ENCODE results near the gene CCNT1. TPM values are rescaled to one million over a fixed set of nuclear protein-coding genes. Genes with fewer than 3 reads are reported as not detected.

Gene CCNT1
- polyA plus RNA-seq, 2 of the 4 experiments (the other 2 are of a cell fraction): 13.0 to 54.5 TPM

- POLR2A ChIA-PET: no interaction called here
- ATAC-seq: no peak
Observed at GRCh38 chr12:48750215-48750614, 33.7 kb upstream of the CCNT1 start.

DNA sequence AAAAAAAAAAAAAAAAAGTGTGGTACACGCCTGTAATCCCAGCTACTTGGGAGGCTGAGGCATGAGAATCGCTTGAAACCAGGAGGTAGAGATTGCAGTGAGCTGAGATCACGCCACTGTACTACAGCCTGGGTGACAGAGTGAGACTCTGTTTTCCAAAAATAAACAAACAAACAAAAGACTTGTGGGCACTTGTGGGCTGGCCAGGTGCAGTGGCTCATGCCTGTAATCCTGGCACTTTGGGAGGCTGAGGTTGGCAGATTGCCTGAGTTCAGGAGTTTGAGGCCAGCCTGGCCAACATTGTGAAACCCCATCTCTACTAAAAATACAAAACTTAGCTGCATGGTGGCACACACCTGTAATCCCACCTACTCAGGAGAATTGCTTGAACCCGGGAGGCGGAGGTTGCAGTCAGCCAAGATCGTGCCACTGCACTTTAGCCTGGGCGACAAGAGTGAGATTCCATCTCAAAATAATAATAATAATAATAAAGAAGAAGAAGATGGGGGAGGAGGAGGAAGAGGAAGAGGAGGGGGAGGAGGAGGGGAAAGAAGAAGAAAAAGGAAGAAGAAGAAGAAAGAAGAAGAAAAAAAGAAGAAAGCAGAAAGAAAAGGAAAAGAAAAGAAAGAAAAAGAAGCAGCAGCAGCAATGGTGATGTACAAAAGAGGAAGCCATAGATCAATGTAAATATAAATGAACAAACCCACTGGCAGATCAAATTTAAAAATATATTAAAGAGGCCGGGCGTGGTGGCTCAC, 27.9 kb upstream of the CCNT1 start:
- TF ChIP-seq RNF2 (IDR thresholded peaks at IDR 0.05; ENCODE audit: borderline replicate concordance, low read depth): no peak
- TF ChIP-seq PHF8 (IDR thresholded peaks at IDR 0.05; ENCODE audit: borderline replicate concordance, low read depth): no peak
- no peak for TF ChIP-seq MYC (IDR thresholded peaks at IDR 0.05; ENCODE audit: borderline replicate concordance, low read length)
- no peak for TF ChIP-seq ESRRA (IDR thresholded peaks at IDR 0.05; ENCODE audit: borderline replicate concordance, low read length)
- TF ChIP-seq MAFK (IDR thresholded peaks at IDR 0.05; ENCODE audit: partially characterized antibody): no peak
- TF ChIP-seq CHD2 (IDR thresholded peaks at IDR 0.05; ENCODE audit: low read length, partially characterized antibody): no peak
- no peak for TF ChIP-seq RFX5 (IDR thresholded peaks at IDR 0.05)
- no peak for TF ChIP-seq FOXS1 (CRISPR knock-in tag; IDR thresholded peaks at IDR 0.05)
- TF ChIP-seq, protein P1, sequence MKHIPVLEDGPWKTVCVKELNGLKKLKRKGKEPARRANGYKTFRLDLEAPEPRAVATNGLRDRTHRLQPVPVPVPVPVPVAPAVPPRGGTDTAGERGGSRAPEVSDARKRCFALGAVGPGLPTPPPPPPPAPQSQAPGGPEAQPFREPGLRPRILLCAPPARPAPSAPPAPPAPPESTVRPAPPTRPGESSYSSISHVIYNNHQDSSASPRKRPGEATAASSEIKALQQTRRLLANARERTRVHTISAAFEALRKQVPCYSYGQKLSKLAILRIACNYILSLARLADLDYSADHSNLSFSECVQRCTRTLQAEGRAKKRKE (CRISPR knock-in tag; IDR thresholded peaks at IDR 0.05; ENCODE audit: low read depth): no peak
- no peak for TF ChIP-seq KDM5A (IDR thresholded peaks at IDR 0.05)
- no peak for TF ChIP-seq BHLHE40 (IDR thresholded peaks at IDR 0.05; ENCODE audit: low read depth, low read length)
- POLR2A ChIA-PET: no interaction called here
- no peaks in the 10 kb centered on the region for H3K4me1 ChIP-seq
- no peak for ATAC-seq
- no peak overlapping the region for H3K4me2 ChIP-seq
- CTCF ChIA-PET: interaction anchor here (0.6 to 11.3 kb wide), 3 partner anchors 51 to 119 kb away, joined by 3 to 265 read pairs (median 3); no protein-coding TSS in a partner anchor
- 47% methylated on average over 9 of the region's 9 CpGs for WGBS (ENCODE audit: missing lambda C conversion rate)
- H3K9me3 ChIP-seq: no peaks in the 10 kb centered on the region
- no peak overlapping the region for H3K27ac ChIP-seq
- H3K4me3 ChIP-seq: no peak overlapping the region
- no peak for DNase-seq (ENCODE audit: low read depth in 1 of 2, low spot score in 1 of 2)
- no peak for FAIRE-seq

More at GRCh38 chr12:48750215-48750614, 33.7 kb upstream of the CCNT1 start:
- H3K4me3 ChIP-seq: no peak overlapping the region
- H3K9me3 ChIP-seq: no peaks in the 10 kb centered on the region
- H3K27ac ChIP-seq: no peak overlapping the region
- WGBS (ENCODE audit: missing lambda C conversion rate): 90% methylated on average over 1 of the region's 1 CpG
- FAIRE-seq (no peak), DNase-seq (ENCODE audit: low read depth in 1 of 2, low spot score in 1 of 2) (no peak)
- no peak overlapping the region for H3K4me2 ChIP-seq
- H3K4me1 ChIP-seq: no peaks in the 10 kb centered on the region
- TF ChIP-seq ZSCAN20 (CRISPR knock-in tag; IDR thresholded peaks at IDR 0.05) (no peak), MAFK (IDR thresholded peaks at IDR 0.05; ENCODE audit: partially characterized antibody) (no peak), POLR2AphosphoS2 (conservative IDR thresholded peaks at IDR 0.05; ENCODE audit: low read length) (no peak), RFX5 (IDR thresholded peaks at IDR 0.05) (no peak), FOXS1 (CRISPR knock-in tag; IDR thresholded peaks at IDR 0.05) (no peak), SMC3 (IDR thresholded peaks at IDR 0.05) (no peak), JUNB (IDR thresholded peaks at IDR 0.05) (no peak), BHLHE40 (IDR thresholded peaks at IDR 0.05; ENCODE audit: low read depth, low read length) (no peak), ZNF302 (CRISPR knock-in tag; IDR thresholded peaks at IDR 0.05) (no peak), ZC3H11A (IDR thresholded peaks at IDR 0.05) (no peak), EP300 (IDR thresholded peaks at IDR 0.05) (no peak), ZFP36 (IDR thresholded peaks at IDR 0.05; ENCODE audit: borderline replicate concordance, partially characterized antibody) (no peak)
- TF ChIP-seq, protein P2, sequence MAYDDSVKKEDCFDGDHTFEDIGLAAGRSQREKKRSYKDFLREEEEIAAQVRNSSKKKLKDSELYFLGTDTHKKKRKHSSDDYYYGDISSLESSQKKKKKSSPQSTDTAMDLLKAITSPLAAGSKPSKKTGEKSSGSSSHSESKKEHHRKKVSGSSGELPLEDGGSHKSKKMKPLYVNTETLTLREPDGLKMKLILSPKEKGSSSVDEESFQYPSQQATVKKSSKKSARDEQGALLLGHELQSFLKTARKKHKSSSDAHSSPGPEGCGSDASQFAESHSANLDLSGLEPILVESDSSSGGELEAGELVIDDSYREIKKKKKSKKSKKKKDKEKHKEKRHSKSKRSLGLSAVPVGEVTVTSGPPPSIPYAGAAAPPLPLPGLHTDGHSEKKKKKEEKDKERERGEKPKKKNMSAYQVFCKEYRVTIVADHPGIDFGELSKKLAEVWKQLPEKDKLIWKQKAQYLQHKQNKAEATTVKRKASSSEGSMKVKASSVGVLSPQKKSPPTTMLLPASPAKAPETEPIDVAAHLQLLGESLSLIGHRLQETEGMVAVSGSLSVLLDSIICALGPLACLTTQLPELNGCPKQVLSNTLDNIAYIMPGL (CRISPR knock-in tag; IDR thresholded peaks at IDR 0.05; ENCODE audit: borderline replicate concordance): no peak
- TF ChIP-seq, protein P3, sequence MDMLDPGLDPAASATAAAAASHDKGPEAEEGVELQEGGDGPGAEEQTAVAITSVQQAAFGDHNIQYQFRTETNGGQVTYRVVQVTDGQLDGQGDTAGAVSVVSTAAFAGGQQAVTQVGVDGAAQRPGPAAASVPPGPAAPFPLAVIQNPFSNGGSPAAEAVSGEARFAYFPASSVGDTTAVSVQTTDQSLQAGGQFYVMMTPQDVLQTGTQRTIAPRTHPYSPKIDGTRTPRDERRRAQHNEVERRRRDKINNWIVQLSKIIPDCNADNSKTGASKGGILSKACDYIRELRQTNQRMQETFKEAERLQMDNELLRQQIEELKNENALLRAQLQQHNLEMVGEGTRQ (IDR thresholded peaks at IDR 0.05): no peak
- TF ChIP-seq, protein P4, sequence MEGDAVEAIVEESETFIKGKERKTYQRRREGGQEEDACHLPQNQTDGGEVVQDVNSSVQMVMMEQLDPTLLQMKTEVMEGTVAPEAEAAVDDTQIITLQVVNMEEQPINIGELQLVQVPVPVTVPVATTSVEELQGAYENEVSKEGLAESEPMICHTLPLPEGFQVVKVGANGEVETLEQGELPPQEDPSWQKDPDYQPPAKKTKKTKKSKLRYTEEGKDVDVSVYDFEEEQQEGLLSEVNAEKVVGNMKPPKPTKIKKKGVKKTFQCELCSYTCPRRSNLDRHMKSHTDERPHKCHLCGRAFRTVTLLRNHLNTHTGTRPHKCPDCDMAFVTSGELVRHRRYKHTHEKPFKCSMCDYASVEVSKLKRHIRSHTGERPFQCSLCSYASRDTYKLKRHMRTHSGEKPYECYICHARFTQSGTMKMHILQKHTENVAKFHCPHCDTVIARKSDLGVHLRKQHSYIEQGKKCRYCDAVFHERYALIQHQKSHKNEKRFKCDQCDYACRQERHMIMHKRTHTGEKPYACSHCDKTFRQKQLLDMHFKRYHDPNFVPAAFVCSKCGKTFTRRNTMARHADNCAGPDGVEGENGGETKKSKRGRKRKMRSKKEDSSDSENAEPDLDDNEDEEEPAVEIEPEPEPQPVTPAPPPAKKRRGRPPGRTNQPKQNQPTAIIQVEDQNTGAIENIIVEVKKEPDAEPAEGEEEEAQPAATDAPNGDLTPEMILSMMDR (IDR thresholded peaks at IDR 0.05): no peak
- TF ChIP-seq, protein P5, sequence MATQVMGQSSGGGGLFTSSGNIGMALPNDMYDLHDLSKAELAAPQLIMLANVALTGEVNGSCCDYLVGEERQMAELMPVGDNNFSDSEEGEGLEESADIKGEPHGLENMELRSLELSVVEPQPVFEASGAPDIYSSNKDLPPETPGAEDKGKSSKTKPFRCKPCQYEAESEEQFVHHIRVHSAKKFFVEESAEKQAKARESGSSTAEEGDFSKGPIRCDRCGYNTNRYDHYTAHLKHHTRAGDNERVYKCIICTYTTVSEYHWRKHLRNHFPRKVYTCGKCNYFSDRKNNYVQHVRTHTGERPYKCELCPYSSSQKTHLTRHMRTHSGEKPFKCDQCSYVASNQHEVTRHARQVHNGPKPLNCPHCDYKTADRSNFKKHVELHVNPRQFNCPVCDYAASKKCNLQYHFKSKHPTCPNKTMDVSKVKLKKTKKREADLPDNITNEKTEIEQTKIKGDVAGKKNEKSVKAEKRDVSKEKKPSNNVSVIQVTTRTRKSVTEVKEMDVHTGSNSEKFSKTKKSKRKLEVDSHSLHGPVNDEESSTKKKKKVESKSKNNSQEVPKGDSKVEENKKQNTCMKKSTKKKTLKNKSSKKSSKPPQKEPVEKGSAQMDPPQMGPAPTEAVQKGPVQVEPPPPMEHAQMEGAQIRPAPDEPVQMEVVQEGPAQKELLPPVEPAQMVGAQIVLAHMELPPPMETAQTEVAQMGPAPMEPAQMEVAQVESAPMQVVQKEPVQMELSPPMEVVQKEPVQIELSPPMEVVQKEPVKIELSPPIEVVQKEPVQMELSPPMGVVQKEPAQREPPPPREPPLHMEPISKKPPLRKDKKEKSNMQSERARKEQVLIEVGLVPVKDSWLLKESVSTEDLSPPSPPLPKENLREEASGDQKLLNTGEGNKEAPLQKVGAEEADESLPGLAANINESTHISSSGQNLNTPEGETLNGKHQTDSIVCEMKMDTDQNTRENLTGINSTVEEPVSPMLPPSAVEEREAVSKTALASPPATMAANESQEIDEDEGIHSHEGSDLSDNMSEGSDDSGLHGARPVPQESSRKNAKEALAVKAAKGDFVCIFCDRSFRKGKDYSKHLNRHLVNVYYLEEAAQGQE (IDR thresholded peaks at IDR 0.05): no peak
- CTCF ChIA-PET: interaction anchor here (0.8 to 11.3 kb wide), 5 partner anchors 13 to 184 kb away, joined by 3 to 265 read pairs (median 3); no protein-coding TSS in a partner anchor

All from A549 (cell line).